Vagina (tissue), 2 donors: ENCODE measurements around the gene METTL4. TPM values are rescaled to one million over a fixed set of nuclear protein-coding genes. Genes with fewer than 3 reads are reported as not detected.

Source experiments
- DNase-seq, 2 donors: peaks; one replicate each; pipeline ENCODE4 v3.0.0-alpha.2; 2017; ENCODE audit errors: extremely low spot score in 2 of 2
- H3K27ac ChIP-seq: fragments of 200-600 bp; sonication (generic); one replicate; pipeline ENCODE4 v1.5.1; 2019
- H3K27me3 ChIP-seq: fragments of 200-600 bp; sonication (generic); one replicate; pipeline ENCODE4 v1.5.1; 2019
- H3K36me3 ChIP-seq, 2 donors: fragments of 200-600 bp; sonication (generic); one replicate each; pipeline ENCODE4 v1.5.1; 2017 to 2019
- H3K4me1 ChIP-seq: fragments of 200-600 bp; sonication (generic); one replicate; pipeline ENCODE4 v1.5.1; 2019
- H3K4me3 ChIP-seq, 2 donors: fragments of 200-600 bp; sonication (generic); 1 replicate in 1 of 2; 2 replicates in 1 of 2; pipeline ENCODE4 v1.5.1; 2016 to 2019
- H3K9me3 ChIP-seq: fragments of 200-600 bp; sonication (generic); one replicate; pipeline ENCODE4 v1.5.1; 2019
- CTCF ChIP-seq, 3 experiments: fragments of 450-650 bp in 2 of 3; fragments of 200-600 bp in 1 of 3; sonication (generic) in 1 of 3; IDR thresholded peaks; one replicate each; pipeline ENCODE4 v1.5.1; 2017 to 2019; ENCODE audit warnings: antibody characterized with exemption in 3 of 3, mild to moderate bottlenecking in 2 of 3, moderate library complexity in 2 of 3
- POLR2A ChIP-seq, 2 donors: fragments of 450-650 bp; IDR thresholded peaks; one replicate each; pipeline ENCODE4 v1.6.1; 2017; ENCODE audit warnings: antibody characterized with exemption in 2 of 2, mild to moderate bottlenecking in 2 of 2, moderate library complexity in 2 of 2
- POLR2AphosphoS5 ChIP-seq, 2 donors: sonication (generic); formaldehyde crosslinking; IDR thresholded peaks; one replicate each; pipeline ENCODE4 v1.9.0; 2017; ENCODE audit warnings: antibody characterized with exemption in 2 of 2, mild to moderate bottlenecking in 2 of 2, low read depth in 1 of 2; ENCODE audit not compliant: insufficient read depth in 1 of 2
- intact Hi-C: fragments of 100-400 bp; cut with DNase I; formaldehyde crosslinking; loops from one replicate; pipeline ENCODE4 v1.15.1; 2023
- total RNA-seq: library from RNA; depleted of rRNA; stranded (reverse); fragments of >200 nt; gene quantifications from one replicate; pipeline ENCODE4 v1.2.3, GENCODE V29; 2016

Gene METTL4
- total RNA-seq, 1 donor from 2014 or later: 11.5 TPM

GRCh38 chr18:2572171-2572569 is 865 bp upstream of the METTL4 start:
- H3K4me3 ChIP-seq: peak overlapping the region in 1 of 2 donors; percentile 64
- H3K36me3 ChIP-seq: no peaks in the 10 kb centered on the region
- DNase-seq: no peak
- H3K9me3 ChIP-seq: no peaks in the 10 kb centered on the region
- TF ChIP-seq POLR2AphosphoS5 (IDR thresholded peaks at IDR 0.05; ENCODE audit: insufficient read depth in 1 of 2, low read depth in 1 of 2): no peak
- intact Hi-C loops: loop anchor here (5.0 kb wide), 1 partner anchor 85 kb away; the partner anchor contains the start of gene SMCHD1
- no peaks in the 10 kb centered on the region for H3K27me3 ChIP-seq
- peak overlapping the region; percentile 93 for H3K27ac ChIP-seq
- H3K4me1 ChIP-seq: peaks cover 28% of the 10 kb centered on the region

GRCh38 chr18:2570772-2571199 is 519 bp downstream of the METTL4 start:
- peak in 1 of 2 donors; percentile 91 for DNase-seq
- intact Hi-C loops: loop anchor here (5.0 kb wide), 1 partner anchor 87 kb away; the partner anchor contains the start of gene SMCHD1

GRCh38 chr18:2569338-2570207 is 1.7 kb downstream of the METTL4 start:
- H3K27ac ChIP-seq: peak overlapping the region; percentile 93
- H3K4me1 ChIP-seq: peaks cover 28% of the 10 kb centered on the region
- H3K36me3 ChIP-seq: no peaks in the 10 kb centered on the region
- intact Hi-C loops: loop anchor here (5.0 kb wide), 1 partner anchor 88 kb away; the partner anchor contains the start of gene SMCHD1
- H3K27me3 ChIP-seq: no peaks in the 10 kb centered on the region
- no peak for DNase-seq
- H3K9me3 ChIP-seq: no peaks in the 10 kb centered on the region
- peak overlapping the region; percentile 64 to 90 for H3K4me3 ChIP-seq
- no peak for TF ChIP-seq POLR2A (IDR thresholded peaks at IDR 0.05)
- no peak for TF ChIP-seq CTCF (IDR thresholded peaks at IDR 0.05)
- no peak for TF ChIP-seq POLR2AphosphoS5 (IDR thresholded peaks at IDR 0.05; ENCODE audit: insufficient read depth in 1 of 2, low read depth in 1 of 2)

More at GRCh38 chr18:2570772-2571199, 519 bp downstream of the METTL4 start:
- TF ChIP-seq POLR2A (IDR thresholded peaks at IDR 0.05) (no peak), POLR2AphosphoS5 (IDR thresholded peaks at IDR 0.05; ENCODE audit: insufficient read depth in 1 of 2, low read depth in 1 of 2) (no peak), CTCF (IDR thresholded peaks at IDR 0.05) (no peak)
- no peaks in the 10 kb centered on the region for H3K27me3 ChIP-seq
- peak overlapping the region; percentile 64 to 90 for H3K4me3 ChIP-seq
- no peaks in the 10 kb centered on the region for H3K36me3 ChIP-seq
- H3K27ac ChIP-seq: peak overlapping the region; percentile 93
- no peaks in the 10 kb centered on the region for H3K9me3 ChIP-seq
- H3K4me1 ChIP-seq: peaks cover 28% of the 10 kb centered on the region

GRCh38 chr18:2568605-2569004 is 2.7 kb downstream of the METTL4 start:
- intact Hi-C loops: no loop called here
- DNase-seq: no peak
- peaks cover 28% of the 10 kb centered on the region for H3K4me1 ChIP-seq
- no peaks in the 10 kb centered on the region for H3K36me3 ChIP-seq
- TF ChIP-seq POLR2AphosphoS5 (IDR thresholded peaks at IDR 0.05; ENCODE audit: insufficient read depth in 1 of 2, low read depth in 1 of 2) (no peak), CTCF (IDR thresholded peaks at IDR 0.05) (no peak), POLR2A (IDR thresholded peaks at IDR 0.05) (no peak)
- no peaks in the 10 kb centered on the region for H3K27me3 ChIP-seq
- no peak overlapping the region for H3K4me3 ChIP-seq
- H3K9me3 ChIP-seq: no peaks in the 10 kb centered on the region
- H3K27ac ChIP-seq: no peak overlapping the region

GRCh38 chr18:2568129-2568528 is 3.2 kb downstream of the METTL4 start:
- Histone ChIP-seq H3K27ac (no peak overlapping the region), H3K36me3 (no peaks in the 10 kb centered on the region), H3K4me1 (peaks cover 28% of the 10 kb centered on the region), H3K9me3 (no peaks in the 10 kb centered on the region), H3K4me3 (no peak overlapping the region), H3K27me3 (no peaks in the 10 kb centered on the region)
- no peak for DNase-seq
- intact Hi-C loops: no loop called here
- TF ChIP-seq POLR2A (IDR thresholded peaks at IDR 0.05) (no peak), POLR2AphosphoS5 (IDR thresholded peaks at IDR 0.05; ENCODE audit: insufficient read depth in 1 of 2, low read depth in 1 of 2) (no peak), CTCF (IDR thresholded peaks at IDR 0.05) (no peak)
